Large intestine (tissue), 3 donors: ENCODE measurements around the gene FYB2. TPM values are rescaled to one million over a fixed set of nuclear protein-coding genes. Genes with fewer than 3 reads are reported as not detected.

ENCODE experiments used
- DNase-seq, 2 donors: peaks; one replicate each; pipeline versions ENCODE4 v3.0.0 to v3.0.0-alpha.2; 2013
- H3K27ac ChIP-seq: one replicate; pipeline ENCODE4 v1.5.1; 2013; ENCODE audit warnings: low read length
- H3K27me3 ChIP-seq: 2 replicates; pipeline ENCODE4 v1.6.1; 2013; ENCODE audit warnings: low read length; ENCODE audit not compliant: control insufficient read depth, insufficient read depth
- H3K36me3 ChIP-seq: 2 replicates; pipeline ENCODE4 v1.6.1; 2013; ENCODE audit warnings: low read length; ENCODE audit not compliant: control insufficient read depth, insufficient read depth
- H3K4me1 ChIP-seq: one replicate; pipeline ENCODE4 v1.6.1; 2013; ENCODE audit warnings: low read length; ENCODE audit not compliant: control insufficient read depth, insufficient read depth
- H3K4me3 ChIP-seq: one replicate; pipeline ENCODE4 v1.5.1; 2013; ENCODE audit warnings: low read length
- H3K9me3 ChIP-seq: one replicate; pipeline ENCODE4 v1.6.1; 2013; ENCODE audit warnings: mild to moderate bottlenecking, low read depth, low read length, moderate library complexity; ENCODE audit not compliant: control insufficient read depth
- WGBS: methylation state at CpG from one replicate; pipeline ENCODE4 v1.1.5; 2013; ENCODE audit warnings: low lambda C conversion rate; ENCODE audit not compliant: insufficient coverage; 5-methylcytosine and 5-hydroxymethylcytosine counted together
- polyA plus RNA-seq: library from polyadenylated mRNA; unstranded; fragments of 120-200 nt; gene quantifications from one replicate; pipeline ENCODE4 v1.2.1, GENCODE V29; 2013

Gene FYB2
- polyA plus RNA-seq, 1 donor = 10.8 TPM

GRCh38 chr1:56719171-56719570 lies 100.0 kb downstream of the FYB2 start:
- no peak overlapping the region for H3K4me3 ChIP-seq
- H3K36me3 ChIP-seq = no peaks in the 10 kb centered on the region
- no peaks in the 10 kb centered on the region for H3K4me1 ChIP-seq
- no CpG with 5 or more reads among the region's 1 CpG for WGBS
- no peaks in the 10 kb centered on the region for H3K27me3 ChIP-seq
- H3K9me3 ChIP-seq = no peaks in the 10 kb centered on the region
- DNase-seq = no peak
- no peak overlapping the region for H3K27ac ChIP-seq

- no peaks in the 10 kb centered on the region for H3K4me1 ChIP-seq
- no peaks in the 10 kb centered on the region for H3K9me3 ChIP-seq
- no peak overlapping the region for H3K27ac ChIP-seq
- H3K36me3 ChIP-seq = no peaks in the 10 kb centered on the region
- H3K27me3 ChIP-seq = no peaks in the 10 kb centered on the region
- whole genome bisulfite sequencing = no CpG with 5 or more reads among the region's 1 CpG
- DNase-seq = no peak
- no peak overlapping the region for H3K4me3 ChIP-seq
These were observed 104.0 kb downstream of the FYB2 start for GRCh38 chr1:56715156-56715555.

GRCh38 chr1:56713112-56713511 lies 106.1 kb downstream of the FYB2 start:
- no peaks in the 10 kb centered on the region for H3K36me3 ChIP-seq
- H3K4me3 ChIP-seq = no peak overlapping the region
- DNase-seq = no peak
- H3K4me1 ChIP-seq = no peaks in the 10 kb centered on the region
- H3K27me3 ChIP-seq = no peaks in the 10 kb centered on the region
- no peaks in the 10 kb centered on the region for H3K9me3 ChIP-seq
- no peak overlapping the region for H3K27ac ChIP-seq
- WGBS = 87% methylated on average over 1 of the region's 1 CpG

GRCh38 chr1:56712150-56712549 lies 107.1 kb downstream of the FYB2 start:
- H3K4me1 ChIP-seq = no peaks in the 10 kb centered on the region
- WGBS = no CpG with 5 or more reads among the region's 1 CpG

GRCh38 chr1:56710646-56711045 lies 108.6 kb downstream of the FYB2 start:
- no peaks in the 10 kb centered on the region for H3K4me1 ChIP-seq
- no peak for DNase-seq
- no peak overlapping the region for H3K4me3 ChIP-seq
- no peaks in the 10 kb centered on the region for H3K36me3 ChIP-seq
- no peak overlapping the region for H3K27ac ChIP-seq
- no peaks in the 10 kb centered on the region for H3K27me3 ChIP-seq
- H3K9me3 ChIP-seq = no peaks in the 10 kb centered on the region

More at GRCh38 chr1:56712150-56712549, 107.1 kb downstream of the FYB2 start:
- Histone ChIP-seq H3K36me3 (no peaks in the 10 kb centered on the region), H3K27me3 (no peaks in the 10 kb centered on the region), H3K4me3 (no peak overlapping the region), H3K27ac (no peak overlapping the region), H3K9me3 (no peaks in the 10 kb centered on the region)
- no peak for DNase-seq

GRCh38 chr1:56709995-56710394 lies 109.2 kb downstream of the FYB2 start:
- Histone ChIP-seq H3K9me3 (no peaks in the 10 kb centered on the region), H3K4me1 (no peaks in the 10 kb centered on the region), H3K4me3 (no peak overlapping the region), H3K27me3 (no peaks in the 10 kb centered on the region), H3K36me3 (no peaks in the 10 kb centered on the region), H3K27ac (no peak overlapping the region)
- WGBS = 100% methylated on average over 1 of the region's 2 CpGs
- no peak for DNase-seq

GRCh38 chr1:56709269-56709880 lies 109.8 kb downstream of the FYB2 start:
- H3K4me1 ChIP-seq = no peaks in the 10 kb centered on the region
- no peaks in the 10 kb centered on the region for H3K36me3 ChIP-seq
- WGBS = no CpG with 5 or more reads among the region's 2 CpGs
- no peaks in the 10 kb centered on the region for H3K27me3 ChIP-seq
- no peak overlapping the region for H3K27ac ChIP-seq
- DNase-seq = peak; percentile 8 to 28
- no peaks in the 10 kb centered on the region for H3K9me3 ChIP-seq
- no peak overlapping the region for H3K4me3 ChIP-seq

GRCh38 chr1:56707379-56707778 lies 111.8 kb downstream of the FYB2 start:
- no peak for DNase-seq
- no peak overlapping the region for H3K27ac ChIP-seq
- H3K4me1 ChIP-seq = no peaks in the 10 kb centered on the region
- H3K36me3 ChIP-seq = peaks cover 4% of the 10 kb centered on the region
- no CpG with 5 or more reads among the region's 4 CpGs for WGBS
- no peak overlapping the region for H3K4me3 ChIP-seq
- H3K9me3 ChIP-seq = no peaks in the 10 kb centered on the region
- no peaks in the 10 kb centered on the region for H3K27me3 ChIP-seq

GRCh38 chr1:56703747-56704146 lies 115.5 kb downstream of the FYB2 start:
- H3K36me3 ChIP-seq = peaks cover 4% of the 10 kb centered on the region
- H3K27me3 ChIP-seq = no peaks in the 10 kb centered on the region
- WGBS = no CpG with 5 or more reads among the region's 1 CpG
- no peaks in the 10 kb centered on the region for H3K9me3 ChIP-seq
- H3K4me3 ChIP-seq = no peak overlapping the region
- H3K4me1 ChIP-seq = no peaks in the 10 kb centered on the region
- no peak for DNase-seq
- H3K27ac ChIP-seq = no peak overlapping the region

- DNase-seq = no peak
- no peak overlapping the region for H3K4me3 ChIP-seq
- no peaks in the 10 kb centered on the region for H3K36me3 ChIP-seq
- no peaks in the 10 kb centered on the region for H3K9me3 ChIP-seq
- no peak overlapping the region for H3K27ac ChIP-seq
- 84% methylated on average over 2 of the region's 3 CpGs for WGBS
- H3K27me3 ChIP-seq = no peaks in the 10 kb centered on the region
- no peaks in the 10 kb centered on the region for H3K4me1 ChIP-seq
These were observed 122.5 kb downstream of the FYB2 start for GRCh38 chr1:56696663-56697062.

GRCh38 chr1:56688522-56689026 lies 130.6 kb downstream of the FYB2 start:
- Histone ChIP-seq H3K4me1 (no peaks in the 10 kb centered on the region), H3K27ac (no peak overlapping the region), H3K4me3 (no peak overlapping the region), H3K36me3 (no peaks in the 10 kb centered on the region), H3K9me3 (no peaks in the 10 kb centered on the region), H3K27me3 (no peaks in the 10 kb centered on the region)
- DNase-seq = peak; percentile 2 to 7
- no CpG with 5 or more reads among the region's 3 CpGs for WGBS
